Right kidney (tissue), 9 donors: ENCODE data around the gene GBE1.
A peak's percentile ranks its signal among the peaks of the same experiment; 100 is the strongest.
"Not testable (repeated sequence)": the region's sequence is repeated elsewhere in the genome, so short reads cannot be mapped to it uniquely, and the experiment has no call there.

ENCODE experiments used
- DNase-seq: peaks from one replicate; pipeline ENCODE4 v3.0.0-alpha.2; 2016
- long read RNA-seq, 8 donors: transcript quantifications; one replicate each; lab custom pipeline, GENCODE V29; 2026

GBE1 gene
- long read RNA-seq, donor 1, transcript GBE1-201 (16 exons, 3,461 nt) = major isoform, 6 of 20 reads
- long read RNA-seq, donor 1, partial matches to known transcripts = 14 of 20 reads
- long read RNA-seq, donor 1, other reads (novel, unspliced or antisense) = 0 of 20 reads
- long read RNA-seq, donor 2, partial matches to known transcripts = 0 of 4 reads
- long read RNA-seq, donor 2, other reads (novel, unspliced or antisense) = 0 of 4 reads
- long read RNA-seq, donor 3, partial matches to known transcripts = 5 of 6 reads
- long read RNA-seq, donor 3, other reads (novel, unspliced or antisense) = 0 of 6 reads
- long read RNA-seq, donor 4, transcript GBE1-201 (16 exons, 3,461 nt) = major isoform, 7 of 22 reads
- long read RNA-seq, donor 4, partial matches to known transcripts = 15 of 22 reads
- long read RNA-seq, donor 4, other reads (novel, unspliced or antisense) = 0 of 22 reads
- long read RNA-seq, donor 5, partial matches to known transcripts = 9 of 12 reads
- long read RNA-seq, donor 5, other reads (novel, unspliced or antisense) = 0 of 12 reads
- long read RNA-seq, donor 6, transcript GBE1-201 (16 exons, 3,461 nt) = major isoform, 7 of 12 reads
- long read RNA-seq, donor 6, partial matches to known transcripts = 5 of 12 reads
- long read RNA-seq, donor 6, other reads (novel, unspliced or antisense) = 0 of 12 reads
- long read RNA-seq, donor 7, transcript GBE1-201 (16 exons, 3,461 nt) = major isoform, 5 of 26 reads
- long read RNA-seq, donor 7, partial matches to known transcripts = 21 of 26 reads
- long read RNA-seq, donor 7, other reads (novel, unspliced or antisense) = 0 of 26 reads
- long read RNA-seq, donor 8, partial matches to known transcripts = 12 of 15 reads
- long read RNA-seq, donor 8, other reads (novel, unspliced or antisense) = 0 of 15 reads

DNA sequence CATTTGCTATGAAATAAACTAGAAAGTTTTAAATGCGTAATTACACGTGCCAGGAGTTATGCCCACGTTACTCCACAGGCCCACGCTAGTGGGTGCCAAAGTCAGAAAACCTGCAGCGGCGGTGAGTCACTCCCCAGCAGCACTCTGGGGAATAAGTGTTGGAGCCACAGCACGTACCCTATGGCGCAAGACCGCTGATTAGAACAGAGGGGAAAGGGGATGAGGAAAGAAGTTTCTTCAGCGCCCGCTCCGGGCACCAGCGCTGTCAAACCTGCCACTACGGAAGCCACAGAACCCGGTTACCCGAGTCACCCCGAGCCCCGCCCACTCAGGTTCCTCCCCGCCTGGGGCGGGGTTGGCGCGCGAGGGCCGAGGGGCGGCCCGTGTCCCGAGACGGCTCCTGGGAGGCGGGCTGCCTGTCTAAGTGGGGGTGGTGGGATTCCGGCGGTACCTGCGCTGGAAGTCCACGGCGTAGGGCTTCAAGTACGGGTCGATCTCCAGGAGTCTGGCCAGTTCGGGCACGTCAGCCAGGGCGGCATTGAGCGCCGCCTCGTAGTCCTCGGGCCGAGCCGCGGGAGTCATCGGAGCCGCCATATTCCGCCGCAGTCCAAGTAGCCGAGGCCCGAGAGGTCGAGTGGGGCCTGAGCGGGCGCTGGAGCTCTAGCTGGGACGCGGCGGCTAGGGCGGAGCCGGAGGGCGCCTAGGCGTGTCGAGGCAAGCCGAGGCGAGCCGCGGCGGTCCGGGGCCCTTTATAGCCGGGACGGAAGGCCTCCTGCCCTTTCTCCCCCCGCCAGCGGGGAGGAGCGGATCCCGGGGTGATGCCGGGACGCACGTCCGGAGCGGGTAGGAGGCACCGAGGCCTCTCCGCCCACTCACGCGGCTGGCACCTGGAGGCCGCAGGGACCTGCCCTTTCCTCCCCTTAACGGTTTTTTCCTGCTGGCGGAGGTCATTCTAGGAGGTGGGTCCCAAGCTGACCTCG is at the start of gene GBE1:
Gene GBE1, minus strand, starts transcription at position 722 of the 980 bp plus-strand sequence. Its CDS starts 128 bp downstream, at position 594.
- peak; percentile 100 for DNase-seq

DNA sequence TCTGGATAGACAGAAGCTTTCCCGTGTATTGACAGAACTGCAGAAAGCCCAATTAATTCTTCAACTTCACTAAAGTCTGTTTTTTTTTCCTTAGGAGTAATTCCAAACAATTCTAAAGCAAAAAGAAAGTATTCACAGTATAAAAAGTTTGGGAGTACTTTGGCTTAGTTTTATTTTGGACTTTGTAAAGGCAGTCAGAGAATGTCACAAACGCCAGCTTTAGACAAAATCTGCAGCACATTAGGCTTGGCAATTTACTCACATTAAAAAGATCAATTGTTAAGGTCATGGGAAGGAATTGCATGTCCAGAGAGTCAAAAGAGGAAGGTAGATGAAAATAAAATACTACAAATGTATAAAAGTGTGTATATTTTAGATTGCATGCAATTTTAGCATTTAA is 47.5 kb upstream of the GBE1 start:
- DNase-seq = no peak

- DNase-seq = no peak
These were observed 38.0 kb upstream of the GBE1 start for GRCh38 chr3:81799403-81799802.

- DNase-seq = no peak
These were observed 32.0 kb upstream of the GBE1 start for GRCh38 chr3:81793410-81793809.

DNA sequence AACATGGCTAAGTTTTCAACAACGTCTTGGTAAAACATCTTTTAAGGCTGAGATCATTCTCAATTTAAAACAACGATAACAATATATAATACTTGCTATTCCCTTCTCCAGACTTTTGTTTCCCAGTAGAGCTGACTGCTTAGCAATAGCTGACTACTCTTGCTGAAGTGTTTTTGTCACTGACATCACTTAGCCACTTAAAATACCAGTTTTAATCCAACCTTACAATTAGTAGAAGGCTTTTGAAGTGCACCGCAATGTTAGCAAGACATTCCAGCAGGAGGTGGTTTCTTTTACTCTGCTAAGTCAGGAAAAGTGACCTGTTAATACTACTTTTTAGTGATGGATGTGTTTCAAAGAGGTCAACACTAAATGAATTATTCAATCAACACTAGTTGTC is 28.7 kb upstream of the GBE1 start:
- no peak for DNase-seq

- DNase-seq = no peak
These were observed 28.2 kb upstream of the GBE1 start for GRCh38 chr3:81789691-81790090.

DNA sequence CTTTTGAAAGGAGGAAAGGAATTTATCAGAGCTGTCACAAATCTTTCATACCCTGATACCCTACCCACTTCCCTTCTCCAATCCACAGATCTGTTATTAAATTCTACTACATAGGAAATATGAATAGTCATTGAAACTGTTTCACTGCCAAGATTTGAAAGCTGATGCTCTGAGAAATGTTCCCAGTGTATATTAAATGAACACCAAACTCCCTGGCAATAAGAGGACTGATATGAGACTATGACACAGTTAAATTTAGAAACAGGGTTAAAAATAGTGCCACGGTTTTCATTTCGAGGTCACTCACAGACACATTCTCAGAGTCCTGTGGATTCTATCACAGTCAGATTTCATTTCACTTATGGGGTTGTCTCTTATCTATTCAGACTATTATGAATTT is 27.2 kb upstream of the GBE1 start:
- no peak for DNase-seq

- DNase-seq = no peak
These were observed 26.6 kb upstream of the GBE1 start for GRCh38 chr3:81788044-81788443.

- no peak for DNase-seq
These were observed 21.1 kb upstream of the GBE1 start for GRCh38 chr3:81782585-81782984.

DNA sequence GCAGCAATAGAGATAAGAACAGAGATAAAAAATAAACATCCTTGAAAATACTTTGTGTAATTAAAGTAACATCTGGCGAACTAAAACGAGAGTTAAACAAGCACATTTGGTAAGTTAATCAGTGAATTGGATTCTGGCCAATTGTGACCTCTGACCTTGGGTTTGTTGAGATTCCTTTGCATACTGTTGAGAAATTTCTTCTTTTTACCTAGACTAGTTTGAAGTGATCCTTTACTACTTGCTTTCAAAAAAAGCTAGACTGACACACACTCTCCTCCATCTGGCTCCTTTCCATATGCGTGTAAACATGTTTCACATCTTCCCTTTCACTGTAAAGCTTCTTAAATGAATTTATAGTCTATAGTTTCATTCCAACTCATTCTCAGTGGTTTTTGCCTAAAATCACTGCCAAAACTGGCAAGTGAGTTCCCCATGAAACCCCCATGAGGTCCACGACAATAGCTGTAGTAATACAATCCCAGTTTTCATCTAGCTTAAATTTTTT is 17.3 kb upstream of the GBE1 start:
- DNase-seq = no peak

- DNase-seq = no peak
These were observed 15.2 kb upstream of the GBE1 start for GRCh38 chr3:81776643-81777042.

- DNase-seq = no peak
These were observed 9.3 kb upstream of the GBE1 start for GRCh38 chr3:81770710-81771109.

- no peak for DNase-seq
These were observed 7.9 kb upstream of the GBE1 start for GRCh38 chr3:81769299-81769698.

DNA sequence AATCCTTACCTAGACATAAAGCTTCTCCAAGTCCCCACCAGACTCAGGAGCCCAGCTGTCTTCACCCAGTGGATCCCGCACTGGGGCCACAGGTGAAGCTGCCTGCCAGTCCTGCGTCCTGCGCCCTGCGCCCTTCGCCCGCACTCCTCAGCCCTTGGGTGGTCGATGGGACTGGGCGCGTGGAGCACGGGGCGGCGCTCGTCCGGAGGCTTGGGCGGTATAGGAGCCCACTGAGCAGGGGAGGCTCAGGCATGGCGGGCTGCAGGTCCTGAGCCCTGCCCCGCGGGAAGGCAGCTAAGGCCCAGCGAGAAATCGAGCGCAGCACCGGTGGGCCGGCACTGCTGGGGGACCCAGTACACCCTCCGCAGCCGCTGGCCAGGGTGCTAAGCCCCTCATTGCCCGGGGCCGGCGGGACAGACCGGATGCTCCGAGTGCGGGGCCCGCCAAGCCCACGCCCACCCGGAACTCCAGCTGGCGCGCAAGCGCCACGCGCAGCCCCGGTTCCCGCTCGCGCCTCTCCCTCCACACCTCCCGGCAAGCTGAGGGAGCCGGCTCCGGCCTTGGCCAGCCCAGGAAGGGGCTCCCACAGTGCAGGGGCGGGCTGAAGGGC is 5.9 kb upstream of the GBE1 start:
- DNase-seq = not testable (repeated sequence)

- DNase-seq = no peak
These were observed 4.0 kb upstream of the GBE1 start for GRCh38 chr3:81765400-81765799.

GRCh38 chr3:81764665-81765064 is 3.2 kb upstream of the GBE1 start:
- no peak for DNase-seq

DNA sequence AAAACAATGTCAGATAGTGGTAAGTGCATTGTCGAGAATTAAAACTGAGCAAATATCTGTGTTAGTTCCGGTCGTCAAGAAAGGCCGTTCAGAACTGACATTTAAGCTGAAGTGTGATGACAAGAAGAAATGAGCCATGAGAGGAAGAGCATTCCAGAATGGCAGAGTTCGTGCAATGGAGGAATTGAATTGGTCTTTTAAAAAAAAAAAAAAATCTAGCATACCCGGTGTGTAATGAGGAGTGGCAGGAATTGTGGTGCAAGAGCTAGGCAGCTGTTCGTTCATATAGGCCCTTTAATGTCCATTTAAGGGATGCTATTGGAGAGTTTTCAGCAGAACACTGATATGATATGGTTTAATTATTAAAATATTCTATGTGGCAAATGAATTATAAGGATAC is 2.6 kb upstream of the GBE1 start:
- no peak for DNase-seq

- no peak for DNase-seq
These were observed 1.6 kb upstream of the GBE1 start for GRCh38 chr3:81763001-81763400.

- DNase-seq = no peak
These were observed 597 bp upstream of the GBE1 start for GRCh38 chr3:81761904-81762580.

DNA sequence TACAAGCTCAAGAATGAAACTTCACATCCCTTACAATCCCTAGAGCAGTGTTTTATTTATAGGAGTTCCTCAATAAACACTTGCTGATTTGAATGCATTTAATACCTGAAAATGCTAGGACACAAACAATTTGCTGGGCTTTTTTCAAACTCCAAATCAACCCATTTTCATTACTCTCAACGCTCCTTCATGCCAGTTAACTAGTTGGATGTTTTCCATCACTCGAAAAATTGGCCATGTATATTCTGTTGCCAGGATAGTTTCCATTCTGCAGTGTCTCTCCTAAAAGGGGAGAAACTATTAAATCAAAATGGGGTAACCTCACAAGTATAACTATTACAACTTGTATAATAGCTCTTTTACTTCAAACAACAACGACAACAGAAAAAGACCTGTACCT is 1.2 kb downstream of the GBE1 start:
- DNase-seq = no peak

DNA sequence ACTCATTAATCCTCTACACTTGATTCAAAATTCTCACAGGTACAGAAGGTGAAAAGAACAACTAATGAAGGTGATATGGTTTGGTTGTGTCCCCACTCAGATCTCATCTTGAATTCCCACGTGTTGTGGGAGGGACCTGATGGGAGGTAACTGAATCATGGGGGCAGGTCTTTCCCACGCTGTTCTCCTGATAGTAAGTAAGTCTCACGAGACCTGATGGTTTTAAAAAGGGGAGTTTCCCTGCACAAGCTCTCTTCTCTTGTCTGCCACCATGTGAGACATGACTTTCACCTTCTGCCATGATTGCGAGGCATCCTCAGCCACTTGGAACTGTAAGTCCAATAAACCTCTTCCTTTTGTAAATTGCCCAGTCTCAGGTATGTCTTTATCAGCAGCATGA is 2.7 kb downstream of the GBE1 start:
- DNase-seq = not testable (repeated sequence)
